GM19351 (cell line): ENCODE data around the gene TOMM5.

Experiments
- ATAC-seq: cut with Tn5 transposase; IDR thresholded peaks from one replicate; pipeline ENCODE4 v1.9.1; 2021; ENCODE audit warnings: mild to moderate bottlenecking, moderate library complexity; ENCODE audit not compliant: unreplicated experiment

Gene TOMM5

DNA sequence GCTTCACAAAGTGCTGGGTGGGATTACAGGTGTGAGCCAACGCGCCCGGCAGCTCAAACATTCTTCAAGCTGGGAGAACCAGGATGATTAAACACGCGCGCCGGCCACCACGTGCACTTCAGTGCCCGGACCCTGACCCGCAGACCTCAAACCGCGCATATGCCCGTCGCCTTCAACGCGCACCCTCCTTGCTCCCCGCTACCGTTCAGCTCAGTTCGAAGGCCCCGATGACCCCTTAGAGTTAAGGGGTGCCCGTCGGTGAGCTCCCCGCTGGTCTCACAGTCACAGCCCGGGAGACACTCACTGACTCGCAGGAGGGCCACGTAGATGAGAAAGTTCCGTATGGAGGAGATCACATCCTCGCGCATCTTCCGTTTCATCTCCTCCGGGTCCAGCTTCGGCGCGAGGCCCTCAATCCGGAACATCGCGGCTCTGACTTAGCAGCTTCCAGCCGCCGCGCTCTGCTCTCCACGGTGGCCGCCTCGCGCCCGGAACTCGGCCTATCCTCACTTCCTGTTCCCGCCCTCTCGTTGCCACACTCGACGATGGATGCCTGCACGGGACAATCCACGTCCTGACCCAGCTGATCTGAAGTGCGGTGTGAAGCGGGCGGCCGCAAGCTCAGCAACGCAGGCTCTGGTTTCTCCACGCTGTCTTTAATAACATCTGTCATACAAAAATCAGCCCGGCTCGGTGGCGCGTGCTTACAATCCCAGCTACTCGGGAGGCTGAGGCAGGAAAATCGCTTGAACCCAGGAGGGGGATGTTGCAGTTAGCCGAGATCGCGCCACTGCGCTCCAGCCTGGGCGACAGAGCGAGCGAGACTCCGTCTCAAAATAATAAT, at the start of gene TOMM5:
TSS of gene TOMM5 (minus strand) at position 490 of the 844 bp plus-strand sequence. CDS start at position 425, 65 bp downstream.
- ATAC-seq, result peak; percentile 82

GRCh38 chr9:37641331-37641730, 48.9 kb upstream of the TOMM5 start:
- no peak for ATAC-seq

GRCh38 chr9:37640246-37640645, 47.8 kb upstream of the TOMM5 start:
- no peak for ATAC-seq

DNA sequence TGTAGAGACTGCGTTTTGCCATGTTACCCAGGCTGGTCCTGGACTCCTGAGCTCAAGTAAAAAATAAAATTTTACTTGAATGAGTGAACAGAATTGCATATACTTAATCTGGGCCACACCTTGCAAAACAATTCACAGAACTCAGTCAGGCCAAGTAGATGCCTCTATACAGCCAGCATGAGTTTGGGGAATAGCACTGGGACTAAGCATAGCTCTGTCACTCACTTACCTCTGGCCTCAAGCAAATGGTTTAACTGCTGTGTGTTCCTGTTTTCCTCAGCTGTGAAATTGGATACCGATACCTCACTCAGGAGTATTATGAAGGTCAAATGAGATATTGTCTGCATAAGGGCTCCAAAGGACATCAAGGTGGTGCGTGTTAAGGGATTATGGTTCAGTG, 47.4 kb upstream of the TOMM5 start:
- no peak for ATAC-seq

GRCh38 chr9:37639109-37639762, 46.8 kb upstream of the TOMM5 start:
- no peak for ATAC-seq

GRCh38 chr9:37636511-37637448, 44.4 kb upstream of the TOMM5 start:
- no peak for ATAC-seq

DNA sequence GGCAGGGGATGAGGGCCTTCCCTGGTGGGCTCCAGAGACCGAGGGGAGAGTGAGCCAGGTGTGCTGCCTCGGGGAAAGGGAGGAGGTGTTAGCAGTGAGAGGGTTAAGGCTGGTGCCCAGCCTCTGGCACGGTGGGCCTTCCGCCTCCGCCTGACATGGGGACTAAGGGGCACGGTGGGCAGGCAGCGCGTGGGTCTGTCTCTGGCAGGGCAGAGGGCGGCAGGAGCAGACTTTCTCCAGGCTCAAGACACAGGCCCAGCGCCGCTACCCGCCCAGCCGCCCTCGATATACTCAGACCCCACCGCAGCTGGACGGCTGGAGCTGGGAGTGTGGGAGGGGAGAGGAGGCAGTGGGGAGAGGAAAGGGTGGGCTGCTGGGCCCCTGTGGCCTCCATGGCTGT, 43.4 kb upstream of the TOMM5 start:
- no peak for ATAC-seq

DNA sequence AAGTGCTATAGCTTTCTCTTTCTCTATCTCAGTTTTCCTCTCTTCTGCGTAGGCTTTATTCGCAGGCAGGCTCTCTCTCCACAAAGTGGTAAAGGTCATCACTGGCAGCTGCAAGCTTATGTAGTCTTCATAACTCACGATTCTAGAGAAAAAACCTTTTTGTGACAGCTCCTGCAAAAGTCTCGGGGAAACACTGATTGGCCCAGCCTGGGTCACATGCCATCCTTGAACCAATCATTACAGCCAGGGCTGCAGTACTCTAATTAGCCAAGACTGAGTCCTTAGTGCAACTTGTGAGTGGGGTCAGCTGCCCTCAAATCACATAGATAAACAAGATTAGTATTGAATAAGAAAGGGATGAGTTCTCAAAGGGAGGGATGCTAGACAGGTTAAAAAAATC, 40.1 kb upstream of the TOMM5 start:
- no peak for ATAC-seq

GRCh38 chr9:37626708-37627292, 34.4 kb upstream of the TOMM5 start:
- ATAC-seq, result no peak

DNA sequence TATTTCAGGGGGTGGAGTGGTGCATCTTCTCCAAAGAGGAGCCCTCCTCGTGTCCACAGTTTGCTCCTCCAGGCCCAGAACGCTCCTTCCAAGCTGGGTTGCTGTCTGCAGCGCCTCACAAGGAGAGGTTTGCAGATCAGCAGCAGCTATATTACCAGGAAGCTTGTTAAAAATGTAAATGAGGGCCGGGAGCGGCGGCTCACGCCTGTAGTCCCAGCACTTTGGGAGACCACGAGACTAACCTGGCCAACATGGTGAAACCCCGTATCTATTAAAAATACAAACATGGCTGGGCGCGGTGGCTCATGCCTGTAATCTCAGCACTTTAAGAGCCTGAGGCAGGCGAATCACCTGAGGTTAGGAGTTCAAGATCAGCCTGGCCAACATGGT, 33.4 kb upstream of the TOMM5 start:
- ATAC-seq, result no peak

DNA sequence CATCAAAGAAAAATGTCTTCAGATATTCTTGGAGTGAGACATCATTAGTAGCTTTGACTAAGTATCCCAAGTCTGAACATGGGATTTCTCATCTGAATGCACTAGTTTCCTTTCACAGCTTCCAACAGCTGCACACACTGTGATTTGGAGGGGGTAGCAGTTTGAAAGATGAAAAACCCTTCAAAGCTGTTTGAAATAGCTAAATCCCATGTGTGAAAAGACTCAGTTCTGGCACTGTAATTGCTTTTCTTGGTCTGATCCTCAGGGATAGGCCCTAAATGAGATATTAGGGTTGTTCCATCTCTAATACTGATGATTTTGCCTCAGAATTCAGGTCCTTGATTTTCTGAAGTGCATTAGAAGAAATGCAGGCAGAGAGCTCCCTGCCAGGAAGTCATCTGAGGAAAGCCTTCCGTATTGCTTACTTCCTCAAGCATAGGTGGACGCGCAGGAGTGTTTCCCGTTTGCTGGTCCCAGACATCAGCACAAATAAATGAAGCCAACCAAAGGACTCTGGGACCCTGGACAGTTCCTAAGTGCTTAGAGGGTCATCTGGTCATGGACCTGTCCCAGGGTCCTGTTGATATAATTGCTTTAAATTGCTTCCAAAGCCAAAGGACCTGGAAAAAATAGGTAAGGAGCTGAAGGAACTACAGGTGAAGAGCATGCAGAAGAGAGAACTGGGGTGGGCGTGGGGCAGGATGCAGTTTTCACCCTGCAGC, 32.8 kb upstream of the TOMM5 start:
- ATAC-seq, result no peak

DNA sequence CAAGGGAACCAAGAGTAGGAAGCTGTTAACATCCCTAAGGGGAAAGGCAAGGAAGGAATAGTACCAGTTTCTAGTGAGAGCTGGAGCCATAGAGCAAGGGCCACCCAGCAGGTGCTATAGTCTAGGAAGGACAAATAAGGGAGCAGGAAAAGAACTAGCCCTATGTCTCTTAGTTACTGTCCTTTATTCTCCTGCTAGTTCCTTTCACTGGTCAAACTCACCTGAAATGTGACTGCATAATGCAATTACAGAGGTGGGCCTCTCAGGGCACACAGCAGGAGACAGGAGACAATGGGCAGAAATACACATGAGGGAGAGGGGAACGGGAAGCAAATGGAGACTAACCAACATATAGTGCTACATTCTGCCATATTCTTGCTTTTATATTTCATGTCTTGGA, 31.7 kb upstream of the TOMM5 start:
- no peak for ATAC-seq

GRCh38 chr9:37623267-37623666, 30.9 kb upstream of the TOMM5 start:
- no peak for ATAC-seq

- no peak for ATAC-seq
Measured at GRCh38 chr9:37622462-37622861, 30.1 kb upstream of the TOMM5 start.

- ATAC-seq, result no peak
Measured at GRCh38 chr9:37621273-37622121, 29.1 kb upstream of the TOMM5 start.

GRCh38 chr9:37620396-37620795, 28.0 kb upstream of the TOMM5 start:
- ATAC-seq, result no peak

GRCh38 chr9:37619806-37620205, 27.4 kb upstream of the TOMM5 start:
- no peak for ATAC-seq

DNA sequence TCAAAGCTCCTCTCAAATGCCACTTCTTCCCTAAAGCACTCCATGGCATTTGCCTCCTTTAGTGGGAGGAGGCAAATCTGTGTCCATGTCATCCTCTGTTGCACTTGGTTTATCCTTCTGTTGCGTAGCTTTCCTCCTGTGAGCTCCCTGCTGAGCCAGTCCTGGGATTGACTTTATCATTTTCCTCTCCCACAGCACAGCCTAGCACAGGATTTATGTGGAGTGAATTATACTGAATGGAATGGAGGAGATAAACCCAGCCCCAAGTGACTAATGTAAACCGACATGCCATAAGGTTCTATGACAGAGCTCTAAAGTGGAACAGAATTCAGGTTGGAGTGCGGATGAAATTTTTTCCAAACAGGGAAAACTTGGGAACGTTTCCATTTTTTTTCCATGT, 26.4 kb upstream of the TOMM5 start:
- no peak for ATAC-seq

GRCh38 chr9:37617832-37618231, 25.4 kb upstream of the TOMM5 start:
- no peak for ATAC-seq
